Loucy (cell line): Measurements from ENCODE around the gene RARB.

Experiments used
- H2AFZ ChIP-seq: fragments of 200-600 bp; sonication (generic); 2 replicates; pipeline ENCODE4 v1.6.0; 2016; ENCODE audit warnings: antibody characterized with exemption, mild to moderate bottlenecking, low read length, moderate library complexity
- H3F3A ChIP-seq: fragments of 200-600 bp; 2 replicates; pipeline ENCODE4 v1.6.0; 2016; ENCODE audit warnings: antibody characterized with exemption, low read depth, mild to moderate bottlenecking
- H3K27me3 ChIP-seq: fragments of 200-600 bp; sonication (generic); 2 replicates; pipeline ENCODE4 v1.6.1; 2014; ENCODE audit warnings: low read length, mild to moderate bottlenecking; ENCODE audit not compliant: insufficient read depth, poor library complexity, severe bottlenecking
- H3K36me3 ChIP-seq: fragments of 200-600 bp; sonication (generic); 2 replicates; pipeline ENCODE4 v1.6.1; 2016; ENCODE audit warnings: low read length; ENCODE audit not compliant: insufficient read depth
- H3K4me1 ChIP-seq: fragments of 200-600 bp; sonication (generic); 2 replicates; pipeline ENCODE4 v1.5.1; 2014; ENCODE audit warnings: low read length, mild to moderate bottlenecking; ENCODE audit not compliant: insufficient read depth, poor library complexity, severe bottlenecking
- H3K4me2 ChIP-seq: fragments of 200-600 bp; sonication (generic); 2 replicates; pipeline ENCODE4 v1.6.0; 2014; ENCODE audit warnings: antibody characterized with exemption, low read length, low read depth, mild to moderate bottlenecking; ENCODE audit not compliant: poor library complexity, severe bottlenecking
- H3K4me3 ChIP-seq: fragments of 200-600 bp; sonication (generic); 2 replicates; pipeline ENCODE4 v1.5.1; 2014; ENCODE audit warnings: low read length, mild to moderate bottlenecking, mixed read lengths; ENCODE audit not compliant: poor library complexity, severe bottlenecking
- H3K79me2 ChIP-seq: fragments of 200-600 bp; sonication (generic); 2 replicates; pipeline ENCODE4 v1.6.1; 2014; ENCODE audit warnings: low read length; ENCODE audit not compliant: insufficient read depth
- H3K9ac ChIP-seq: fragments of 200-600 bp; sonication (generic); 2 replicates; pipeline ENCODE4 v1.6.0; 2014; ENCODE audit warnings: mild to moderate bottlenecking, low read depth, low read length, moderate library complexity; ENCODE audit not compliant: poor library complexity, severe bottlenecking
- H3K9me2 ChIP-seq: fragments of 200-600 bp; sonication (generic); replicated peaks from 2 replicates; pipeline ENCODE4 v1.6.1; 2016; ENCODE audit warnings: low read depth, low read length, mixed read lengths
- H3K9me3 ChIP-seq: fragments of 200-600 bp; sonication (generic); 2 replicates; pipeline ENCODE4 v1.6.1; 2014; ENCODE audit warnings: mild to moderate bottlenecking, antibody characterized with exemption, low read length, low read depth; ENCODE audit not compliant: insufficient read depth
- H4K20me1 ChIP-seq: fragments of 200-600 bp; sonication (generic); 2 replicates; pipeline ENCODE4 v1.6.0; 2014; ENCODE audit warnings: antibody characterized with exemption, low read length, mild to moderate bottlenecking; ENCODE audit not compliant: insufficient read depth, poor library complexity, severe bottlenecking
- CTCF ChIP-seq: fragments of 200-600 bp; sonication (generic); conservative IDR thresholded peaks from 2 replicates; pipeline ENCODE4 v1.5.1; 2014; ENCODE audit warnings: mild to moderate bottlenecking, antibody characterized with exemption, low read length
- EZH2phosphoT487 ChIP-seq: fragments of 200-600 bp; IDR thresholded peaks from 2 replicates; pipeline ENCODE4 v1.6.1; 2018; ENCODE audit warnings: antibody characterized with exemption, mild to moderate bottlenecking, moderate library complexity, borderline replicate concordance

The RARB gene

DNA sequence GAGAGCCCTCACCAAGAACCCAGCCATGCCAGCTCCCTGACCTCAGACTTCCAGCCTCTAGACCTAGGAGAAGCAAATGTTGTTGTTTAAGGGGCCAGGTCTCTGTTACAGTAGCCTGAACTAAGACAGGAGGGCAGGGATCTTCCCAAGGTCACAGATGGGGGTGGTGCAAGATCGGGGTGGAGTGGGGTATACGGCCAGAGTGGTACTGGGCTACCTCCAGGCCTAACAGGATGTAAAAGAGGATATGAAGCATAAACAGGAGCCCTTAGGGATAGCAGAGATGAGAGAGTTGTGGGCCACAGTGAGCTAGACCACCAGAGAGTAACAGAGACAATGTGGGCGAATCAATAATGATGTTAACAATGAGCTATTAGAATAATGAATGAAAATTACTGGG is 153.8 kb downstream of the RARB start:
- Histone ChIP-seq H2AFZ (no peak overlapping the region), H3K9me2 (no peaks in the 10 kb centered on the region), H3K4me2 (no peak overlapping the region), H3K9ac (no peak overlapping the region), H3K4me1 (no peaks in the 10 kb centered on the region), H3K9me3 (no peaks in the 10 kb centered on the region), H3K36me3 (no peaks in the 10 kb centered on the region), H3K27me3 (no peaks in the 10 kb centered on the region), H3F3A (no peaks in the 10 kb centered on the region), H3K79me2 (no peaks in the 10 kb centered on the region), H4K20me1 (no peaks in the 10 kb centered on the region), H3K4me3 (no peak overlapping the region)
- TF ChIP-seq EZH2phosphoT487 (no peak), CTCF (no peak)

GRCh38 chr3:25582242-25582641 is 154.2 kb downstream of the RARB start:
- Histone ChIP-seq H3K4me2 (no peak overlapping the region), H3K9me2 (no peaks in the 10 kb centered on the region), H3K9me3 (no peaks in the 10 kb centered on the region), H3K9ac (no peak overlapping the region), H3K36me3 (no peaks in the 10 kb centered on the region), H3K79me2 (no peaks in the 10 kb centered on the region), H3K27me3 (no peaks in the 10 kb centered on the region), H4K20me1 (no peaks in the 10 kb centered on the region), H3F3A (no peaks in the 10 kb centered on the region), H3K4me3 (no peak overlapping the region), H2AFZ (no peak overlapping the region), H3K4me1 (no peaks in the 10 kb centered on the region)
- TF ChIP-seq EZH2phosphoT487 (no peak), CTCF (no peak)

DNA sequence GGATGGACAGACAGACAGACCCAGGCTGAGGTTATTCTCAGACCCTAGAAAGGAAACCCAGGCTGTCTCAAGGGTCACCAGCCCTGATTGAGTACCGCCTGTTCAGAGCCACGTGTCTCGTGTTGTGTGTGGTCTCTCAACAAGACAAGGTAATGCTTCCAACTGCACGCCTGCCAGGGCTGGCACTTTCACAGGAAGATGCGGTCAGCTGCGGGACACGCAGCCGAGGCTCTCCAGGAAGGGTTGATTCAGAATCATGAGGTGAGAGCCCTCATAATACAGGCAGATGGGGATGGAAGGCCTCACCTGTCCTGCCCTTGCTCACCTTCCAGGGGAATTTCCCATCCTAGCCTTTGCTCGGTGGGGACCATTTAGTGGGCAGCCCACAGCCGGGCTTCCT is 155.3 kb downstream of the RARB start:
- Histone ChIP-seq H3K4me3 (no peak overlapping the region), H3K79me2 (no peaks in the 10 kb centered on the region), H3K36me3 (no peaks in the 10 kb centered on the region), H4K20me1 (no peaks in the 10 kb centered on the region), H2AFZ (no peak overlapping the region), H3K4me1 (no peaks in the 10 kb centered on the region), H3K9me2 (no peaks in the 10 kb centered on the region), H3K27me3 (no peaks in the 10 kb centered on the region), H3K4me2 (no peak overlapping the region), H3F3A (no peaks in the 10 kb centered on the region), H3K9me3 (no peaks in the 10 kb centered on the region), H3K9ac (no peak overlapping the region)
- TF ChIP-seq EZH2phosphoT487 (no peak), CTCF (no peak)
